Left ventricle myocardium inferior (tissue), 1 donor: ENCODE measurements around the gene MAP4K3. TPM values are rescaled to one million over a fixed set of nuclear protein-coding genes. Genes with fewer than 3 reads are reported as not detected.

Experiments
- DNase-seq: peaks from one replicate; pipeline ENCODE4 v3.0.0-alpha.2; 2020
- H3K27ac ChIP-seq: fragments of 200-600 bp; replicated peaks from 2 replicates; pipeline ENCODE4 v1.8.0; 2021
- H3K27me3 ChIP-seq: fragments of 200-600 bp; 2 replicates; pipeline ENCODE4 v1.8.0; 2021; ENCODE audit warnings: low read depth
- H3K36me3 ChIP-seq: fragments of 200-600 bp; 2 replicates; pipeline ENCODE4 v1.8.0; 2021
- H3K4me1 ChIP-seq: fragments of 200-600 bp; 2 replicates; pipeline ENCODE4 v1.8.0; 2021
- H3K4me3 ChIP-seq: fragments of 200-600 bp; 2 replicates; pipeline ENCODE4 v1.8.0; 2021; ENCODE audit warnings: mild to moderate bottlenecking, moderate library complexity
- H3K9me3 ChIP-seq: fragments of 200-600 bp; replicated peaks from 2 replicates; pipeline ENCODE4 v1.8.0; 2021
- intact Hi-C: fragments of 100-400 bp; cut with micrococcal nuclease; formaldehyde crosslinking; loops from one replicate; pipeline ENCODE4 v1.11.0; 2022
- total RNA-seq: library from RNA; stranded (reverse); fragmentation: NEBNext Ultra II Directional; extraction: Animal tissue kit (Norgen Biotek cat#: 25700); gene quantifications from one replicate; pipeline ENCODE4 v1.2.1, GENCODE V29; 2021
- TF ChIP-seq, protein P1 (sequence below): fragments of 200-600 bp; IDR thresholded peaks from 2 replicates; pipeline ENCODE4 v1.8.0; 2021; ENCODE audit warnings: antibody characterized with exemption, mild to moderate bottlenecking, borderline replicate concordance
- donor health status: DM: no; HTN: yes; CAD: no; lungs with severe emphysema.

Gene MAP4K3
- total RNA-seq, 1 donor from 2014 or later: 37.1 TPM

DNA sequence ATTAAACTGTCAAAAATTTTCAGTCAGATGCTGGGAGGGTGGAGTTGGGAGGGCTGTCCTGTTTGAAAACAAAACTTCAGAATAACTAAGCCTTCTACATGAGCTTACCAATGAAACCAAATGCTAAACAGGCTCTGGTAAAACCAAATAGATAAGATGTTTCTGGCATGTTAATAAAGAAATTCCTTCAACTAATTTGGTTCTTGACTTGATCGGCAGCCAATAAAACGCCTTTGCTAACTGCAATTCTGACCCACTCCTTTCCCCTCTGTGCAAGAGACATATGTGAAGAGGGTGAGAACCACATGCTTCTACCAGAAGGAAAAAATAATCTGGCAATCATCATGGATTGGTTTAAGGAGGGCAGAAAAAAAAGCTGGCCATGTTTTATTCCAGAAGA, 20.9 kb downstream of the MAP4K3 start:
- no peak for DNase-seq
- Histone ChIP-seq H3K4me1 (peaks cover 92% of the 10 kb centered on the region), H3K36me3 (no peaks in the 10 kb centered on the region), H3K9me3 (no peaks in the 10 kb centered on the region), H3K27ac (peak overlapping the region; percentile 42), H3K4me3 (no peak overlapping the region), H3K27me3 (no peaks in the 10 kb centered on the region)
- TF ChIP-seq, protein P1, sequence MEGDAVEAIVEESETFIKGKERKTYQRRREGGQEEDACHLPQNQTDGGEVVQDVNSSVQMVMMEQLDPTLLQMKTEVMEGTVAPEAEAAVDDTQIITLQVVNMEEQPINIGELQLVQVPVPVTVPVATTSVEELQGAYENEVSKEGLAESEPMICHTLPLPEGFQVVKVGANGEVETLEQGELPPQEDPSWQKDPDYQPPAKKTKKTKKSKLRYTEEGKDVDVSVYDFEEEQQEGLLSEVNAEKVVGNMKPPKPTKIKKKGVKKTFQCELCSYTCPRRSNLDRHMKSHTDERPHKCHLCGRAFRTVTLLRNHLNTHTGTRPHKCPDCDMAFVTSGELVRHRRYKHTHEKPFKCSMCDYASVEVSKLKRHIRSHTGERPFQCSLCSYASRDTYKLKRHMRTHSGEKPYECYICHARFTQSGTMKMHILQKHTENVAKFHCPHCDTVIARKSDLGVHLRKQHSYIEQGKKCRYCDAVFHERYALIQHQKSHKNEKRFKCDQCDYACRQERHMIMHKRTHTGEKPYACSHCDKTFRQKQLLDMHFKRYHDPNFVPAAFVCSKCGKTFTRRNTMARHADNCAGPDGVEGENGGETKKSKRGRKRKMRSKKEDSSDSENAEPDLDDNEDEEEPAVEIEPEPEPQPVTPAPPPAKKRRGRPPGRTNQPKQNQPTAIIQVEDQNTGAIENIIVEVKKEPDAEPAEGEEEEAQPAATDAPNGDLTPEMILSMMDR: no peak
- intact Hi-C loops: no loop called here

DNA sequence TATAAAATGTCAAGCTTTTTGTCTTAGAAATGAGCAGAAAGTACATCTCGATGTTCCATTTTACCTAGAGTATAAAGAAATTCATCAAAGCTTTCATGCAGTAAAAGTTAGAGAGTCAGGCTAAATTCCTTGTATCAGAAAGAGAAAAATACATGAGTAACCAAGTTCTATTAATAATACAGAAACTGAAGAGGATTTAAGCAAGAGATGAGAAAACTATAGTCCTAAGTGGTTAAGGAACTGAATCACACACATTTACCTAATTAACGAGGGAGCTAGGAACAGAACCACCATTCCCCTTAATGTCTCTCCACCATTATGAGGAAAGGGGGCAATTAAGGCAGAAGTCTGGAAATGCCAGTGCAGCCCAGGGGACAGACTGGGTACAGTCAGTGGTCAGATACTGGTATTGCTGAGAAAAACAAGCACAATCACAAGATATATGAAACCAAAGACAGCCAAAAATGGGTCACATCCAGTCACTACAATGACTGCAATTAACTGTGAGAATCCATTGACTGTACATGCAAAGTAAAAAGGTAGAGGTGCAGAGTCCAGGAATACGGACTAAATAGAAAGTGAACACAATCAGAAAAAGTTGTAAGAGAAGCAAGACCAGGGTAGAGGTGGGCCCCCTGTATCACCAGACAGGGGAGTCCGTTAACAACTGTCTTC, 23.9 kb downstream of the MAP4K3 start:
- H3K4me1 ChIP-seq: peaks cover 98% of the 10 kb centered on the region
- H3K27me3 ChIP-seq: no peaks in the 10 kb centered on the region
- TF ChIP-seq, protein P1: no peak
- intact Hi-C loops: no loop called here
- H3K9me3 ChIP-seq: no peaks in the 10 kb centered on the region
- no peak for DNase-seq
- no peaks in the 10 kb centered on the region for H3K36me3 ChIP-seq
- H3K27ac ChIP-seq: peak overlapping the region; percentile 6
- no peak overlapping the region for H3K4me3 ChIP-seq

DNA sequence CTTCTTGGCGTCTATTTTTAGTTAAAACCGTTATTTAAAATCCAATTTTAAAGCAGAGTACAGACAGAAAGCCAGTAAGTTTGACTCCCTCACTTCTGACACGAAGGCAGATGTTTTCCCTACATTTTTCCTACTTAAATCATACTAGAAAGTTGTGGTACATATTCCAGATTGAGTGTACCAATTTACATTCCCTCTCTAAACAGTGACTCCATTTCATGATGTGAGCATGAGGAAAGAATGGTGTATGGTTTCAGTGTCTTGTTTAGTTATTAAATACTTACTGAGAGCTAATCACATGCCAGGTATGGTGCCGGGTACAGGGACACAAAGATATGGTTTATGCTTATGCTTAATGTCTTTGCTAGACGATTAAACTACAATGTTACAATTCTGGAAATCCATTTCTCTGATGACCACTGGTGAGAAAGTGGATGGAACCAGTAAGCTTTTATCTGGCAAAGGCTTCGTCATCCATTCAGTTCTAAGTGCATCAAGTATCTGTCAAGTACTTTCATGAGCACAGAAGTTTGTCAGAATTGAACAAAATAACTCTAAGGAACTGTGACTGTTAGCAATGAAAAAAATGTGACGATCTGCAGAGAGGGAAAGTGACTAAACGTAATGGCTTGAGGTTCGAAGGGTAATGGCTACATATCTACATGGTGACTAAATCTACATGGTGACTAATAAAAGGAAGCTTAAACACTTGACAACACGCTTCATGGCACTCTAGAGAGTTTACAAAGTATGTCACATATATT, 25.7 kb downstream of the MAP4K3 start:
- Histone ChIP-seq H3K36me3 (no peaks in the 10 kb centered on the region), H3K4me1 (peaks cover 98% of the 10 kb centered on the region), H3K4me3 (no peak overlapping the region), H3K9me3 (no peaks in the 10 kb centered on the region), H3K27me3 (no peaks in the 10 kb centered on the region), H3K27ac (peak overlapping the region; percentile 45)
- TF ChIP-seq, protein P1: no peak
- no peak for DNase-seq
- intact Hi-C loops: no loop called here

DNA sequence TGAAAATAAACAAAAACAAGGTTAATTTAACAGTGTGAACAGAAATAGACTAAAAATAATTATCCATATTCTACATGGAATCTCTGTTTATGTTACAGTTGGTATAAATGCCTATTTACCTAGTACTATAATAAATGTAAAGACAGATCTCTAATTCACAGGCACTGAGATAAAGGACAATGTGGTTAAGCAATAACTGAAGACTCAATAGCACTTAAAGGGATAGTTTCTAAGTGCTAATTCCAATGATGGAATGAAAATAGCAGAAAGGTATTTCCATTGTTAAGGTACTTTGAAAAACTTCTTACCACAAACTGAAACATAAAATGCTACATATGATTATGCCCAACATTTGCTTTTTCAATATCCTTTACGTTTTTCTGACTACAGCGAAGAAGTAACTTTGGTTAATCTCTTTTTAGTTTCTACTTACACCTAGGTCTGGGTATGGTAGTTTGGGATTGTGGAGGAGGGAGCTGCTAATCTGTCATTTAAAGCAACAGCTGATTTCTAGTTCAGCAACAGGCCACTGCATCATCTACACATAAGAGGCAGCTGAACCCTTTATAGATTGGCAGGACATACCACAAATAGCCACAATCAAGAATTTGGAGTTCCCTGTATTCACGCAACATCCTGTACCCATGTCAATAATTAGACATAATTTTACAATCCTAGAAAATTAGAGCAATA, 27.2 kb downstream of the MAP4K3 start:
- no peaks in the 10 kb centered on the region for H3K9me3 ChIP-seq
- intact Hi-C loops: no loop called here
- no peak overlapping the region for H3K4me3 ChIP-seq
- DNase-seq: no peak
- peak overlapping the region; percentile 42 for H3K27ac ChIP-seq
- TF ChIP-seq, protein P1: no peak
- peaks cover 100% of the 10 kb centered on the region for H3K4me1 ChIP-seq
- H3K27me3 ChIP-seq: no peaks in the 10 kb centered on the region
- H3K36me3 ChIP-seq: no peaks in the 10 kb centered on the region

DNA sequence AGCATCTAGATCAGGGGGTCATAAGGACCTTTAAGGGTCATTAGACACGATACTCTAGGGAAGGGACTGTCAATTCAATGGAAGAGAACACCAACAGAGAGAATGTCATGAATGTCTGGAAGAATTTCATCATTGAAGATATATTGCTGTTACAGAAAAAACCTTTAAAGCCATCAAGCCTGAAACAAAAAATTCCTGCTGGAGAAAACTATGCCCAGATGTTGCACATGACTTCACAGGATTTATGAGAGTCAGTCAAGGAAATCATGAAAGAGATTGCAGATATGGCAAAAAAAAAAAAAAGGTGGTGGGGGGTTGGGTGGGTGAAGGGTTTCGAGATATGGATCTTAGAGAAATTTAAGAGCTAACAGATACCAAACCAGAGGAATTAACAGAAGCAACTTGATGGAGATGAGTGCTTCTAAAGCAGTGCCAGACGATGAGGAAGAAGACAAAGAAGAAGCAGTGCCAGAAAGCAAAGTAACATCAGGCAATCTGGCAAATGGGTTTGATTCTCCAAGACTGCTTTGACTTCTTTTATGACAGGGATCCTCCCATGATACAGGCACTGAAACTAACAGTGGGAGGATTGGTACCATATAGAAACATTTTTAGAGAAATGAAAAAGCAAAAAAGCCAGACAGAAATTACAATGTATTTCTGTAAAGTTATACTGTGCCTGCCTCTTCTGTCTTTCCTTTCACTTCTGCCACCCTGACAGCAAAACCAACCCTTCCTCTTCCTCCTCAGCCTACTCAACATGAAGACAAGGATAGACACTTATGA, 28.5 kb downstream of the MAP4K3 start:
- TF ChIP-seq, protein P1: no peak
- Histone ChIP-seq H3K9me3 (no peaks in the 10 kb centered on the region), H3K27ac (peak overlapping the region; percentile 22), H3K4me3 (no peak overlapping the region), H3K36me3 (no peaks in the 10 kb centered on the region), H3K4me1 (peaks cover 100% of the 10 kb centered on the region), H3K27me3 (no peaks in the 10 kb centered on the region)
- intact Hi-C loops: no loop called here
- no peak for DNase-seq
